OCI-LY3 (cell line): Measurements from ENCODE around the gene NDUFB7.
"Not testable (repeated sequence)": the region's sequence is repeated elsewhere in the genome, so short reads cannot be mapped to it uniquely, and the experiment has no call there.

Source experiments
- EZH2phosphoT487 ChIP-seq: fragments of 200-600 bp; shearing (Covaris generic); IDR thresholded peaks from 2 replicates; pipeline ENCODE4 v1.6.1; 2018; ENCODE audit warnings: antibody characterized with exemption, mixed run types, low read depth
- TF ChIP-seq, protein P1 (sequence below): fragments of 200-600, 300-600 bp; sonication (generic); IDR thresholded peaks from 2 replicates; pipeline ENCODE4 v1.5.1; 2014; ENCODE audit warnings: antibody characterized with exemption, low read length, low read depth

DNA sequence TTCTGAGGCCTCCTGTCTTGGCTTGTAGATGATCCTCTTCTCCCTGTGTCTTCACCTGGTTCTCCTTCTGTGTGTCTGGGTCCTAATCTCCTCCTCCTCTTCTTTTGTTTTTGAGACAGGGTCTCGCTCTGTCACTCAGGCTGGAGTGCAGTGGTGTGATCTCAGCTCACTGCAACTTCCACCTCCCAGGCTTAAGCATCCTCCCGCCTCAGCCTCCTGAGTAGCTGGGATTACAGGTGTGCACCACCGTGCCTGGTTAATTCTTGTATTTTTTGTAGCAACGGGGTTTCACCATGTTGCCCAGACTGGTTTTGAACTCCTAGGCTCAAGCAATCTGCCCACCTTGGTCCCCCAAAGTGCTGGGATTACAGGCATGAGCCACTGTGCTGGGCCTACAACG, 40.4 kb upstream of the NDUFB7 start:
- TF ChIP-seq EZH2phosphoT487, result not testable (repeated sequence)
- TF ChIP-seq, protein P1, sequence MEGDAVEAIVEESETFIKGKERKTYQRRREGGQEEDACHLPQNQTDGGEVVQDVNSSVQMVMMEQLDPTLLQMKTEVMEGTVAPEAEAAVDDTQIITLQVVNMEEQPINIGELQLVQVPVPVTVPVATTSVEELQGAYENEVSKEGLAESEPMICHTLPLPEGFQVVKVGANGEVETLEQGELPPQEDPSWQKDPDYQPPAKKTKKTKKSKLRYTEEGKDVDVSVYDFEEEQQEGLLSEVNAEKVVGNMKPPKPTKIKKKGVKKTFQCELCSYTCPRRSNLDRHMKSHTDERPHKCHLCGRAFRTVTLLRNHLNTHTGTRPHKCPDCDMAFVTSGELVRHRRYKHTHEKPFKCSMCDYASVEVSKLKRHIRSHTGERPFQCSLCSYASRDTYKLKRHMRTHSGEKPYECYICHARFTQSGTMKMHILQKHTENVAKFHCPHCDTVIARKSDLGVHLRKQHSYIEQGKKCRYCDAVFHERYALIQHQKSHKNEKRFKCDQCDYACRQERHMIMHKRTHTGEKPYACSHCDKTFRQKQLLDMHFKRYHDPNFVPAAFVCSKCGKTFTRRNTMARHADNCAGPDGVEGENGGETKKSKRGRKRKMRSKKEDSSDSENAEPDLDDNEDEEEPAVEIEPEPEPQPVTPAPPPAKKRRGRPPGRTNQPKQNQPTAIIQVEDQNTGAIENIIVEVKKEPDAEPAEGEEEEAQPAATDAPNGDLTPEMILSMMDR, result not testable (repeated sequence)
